GM12878 (cell line): ENCODE results near the gene PLCD1. TPM values are rescaled to one million over a fixed set of nuclear protein-coding genes. Genes with fewer than 3 reads are reported as not detected.
A peak's percentile ranks its signal among the peaks of the same experiment; 100 is the strongest.

ENCODE experiments used
- ATAC-seq: fragments of 200-7000 bp; cut with Tn5 transposase; 3 replicates; pipeline ENCODE4 v1.9.1; 2020; ENCODE audit warnings: mild to moderate bottlenecking, moderate library complexity
- BruUV-seq: library from RNA; stranded (reverse); fragments of 400-500 nt; replicated peaks from 2 replicates; lab custom pipeline; 2021; lab: Mats Ljungman, UMichigan
- CTCF ChIA-PET: fragments of 300-600 bp; sonication (Branson Sonifier 250); formaldehyde crosslinking; extraction: SDS; loops from one replicate; lab custom pipeline; 2021; ENCODE audit warnings: inconsistent platforms; lab: Yijun Ruan, JAX
- POLR2A ChIA-PET: fragments of 350-600 bp; formaldehyde crosslinking; extraction: SDS; loops from one replicate; lab custom pipeline; 2021; ENCODE audit warnings: inconsistent platforms; lab: Charles Lee
- RAD21 ChIA-PET: fragments of 300-600 bp; sonication (Branson Sonifier 250); formaldehyde crosslinking; loops from one replicate; lab custom pipeline; 2023; ENCODE audit warnings: antibody characterized with exemption; ENCODE audit not compliant: unreplicated experiment; lab: Charles Lee
- SMC1A ChIA-PET: fragments of 300-600 bp; sonication (Branson Sonifier 250); formaldehyde crosslinking; loops from one replicate; lab custom pipeline; 2023; ENCODE audit not compliant: unreplicated experiment, uncharacterized antibody; lab: Charles Lee
- DNase-seq: peaks from one replicate; pipeline ENCODE4 v3.0.0-alpha.2; 2011; ENCODE audit warnings: low read depth, low spot score
- FAIRE-seq: peaks from 3 replicates; lab custom pipeline; 2011; peaks lifted over from hg19 to GRCh38; lab: Jason Lieb, UNC
- H2AFZ ChIP-seq: 2 replicates; pipeline ENCODE4 v1.6.0; 2011; ENCODE audit warnings: low read depth, low read length, control low read depth; ENCODE audit not compliant: control insufficient read depth
- H3K27ac ChIP-seq: 2 replicates; pipeline ENCODE4 v1.5.1; 2011; ENCODE audit warnings: control low read depth; ENCODE audit not compliant: control insufficient read depth, insufficient read depth
- H3K27me3 ChIP-seq, 2 experiments: replicated peaks in 1 of 2; 2 replicates each; pipeline versions ENCODE4 v1.6.0 to v1.6.1; 2011; ENCODE audit warnings: low read length in 1 of 2; ENCODE audit not compliant: control insufficient read depth in 2 of 2, insufficient read depth in 2 of 2
- H3K36me3 ChIP-seq, 2 experiments: 2 replicates each; pipeline ENCODE4 v1.5.1; 2011; ENCODE audit warnings: low read length in 1 of 2; ENCODE audit not compliant: control insufficient read depth in 2 of 2, insufficient read depth in 2 of 2
- H3K4me1 ChIP-seq: 2 replicates; pipeline ENCODE4 v1.6.1; 2011; ENCODE audit warnings: mild to moderate bottlenecking, low read length, moderate library complexity, mixed read lengths; ENCODE audit not compliant: control insufficient read depth, insufficient read depth
- H3K4me2 ChIP-seq: 2 replicates; pipeline ENCODE4 v1.6.0; 2011; ENCODE audit warnings: control low read depth; ENCODE audit not compliant: control insufficient read depth, insufficient read depth
- H3K4me3 ChIP-seq: fragments of 200-600 bp; sonication (generic); 2 replicates; pipeline ENCODE4 v1.5.1; 2016
- H3K79me2 ChIP-seq: 2 replicates; pipeline ENCODE4 v1.6.0; 2011; ENCODE audit warnings: low read length; ENCODE audit not compliant: control insufficient read depth, insufficient read depth
- H3K9ac ChIP-seq: 2 replicates; pipeline ENCODE4 v1.8.0; 2011; ENCODE audit warnings: low read length, control low read depth, mixed read lengths; ENCODE audit not compliant: control insufficient read depth, insufficient read depth
- H3K9me3 ChIP-seq: replicated peaks from 3 replicates; pipeline ENCODE4 v1.5.1; 2011; ENCODE audit warnings: mild to moderate bottlenecking, low read length; ENCODE audit not compliant: control insufficient read depth, insufficient read depth
- H4K20me1 ChIP-seq: 2 replicates; pipeline ENCODE4 v1.6.0; 2011; ENCODE audit not compliant: control insufficient read depth, insufficient read depth
- CREB1 ChIP-seq: IDR thresholded peaks from 2 replicates; pipeline ENCODE4 v1.6.1; 2012; ENCODE audit warnings: low read depth, mild to moderate bottlenecking, inconsistent platforms
- EZH2 ChIP-seq: IDR thresholded peaks from 2 replicates; pipeline ENCODE4 v1.6.1; 2012; ENCODE audit warnings: low read depth, mild to moderate bottlenecking, control low read depth, inconsistent platforms, low read length, borderline replicate concordance; ENCODE audit not compliant: control insufficient read depth
- HDAC2 ChIP-seq: fragments of 200-600 bp; sonication (generic); IDR thresholded peaks from 2 replicates; pipeline ENCODE4 v1.6.1; 2017
- KLF5 ChIP-seq: fragments of 450-650 bp; IDR thresholded peaks from 2 replicates; pipeline ENCODE4 v1.6.1; 2014; ENCODE audit warnings: mild to moderate bottlenecking; ENCODE audit not compliant: partially characterized antibody
- SMAD1 ChIP-seq: fragments of 450-650 bp; IDR thresholded peaks from 2 replicates; pipeline ENCODE4 v1.6.1; 2018; ENCODE audit warnings: mild to moderate bottlenecking, low read depth; ENCODE audit not compliant: partially characterized antibody
- TARDBP ChIP-seq: IDR thresholded peaks from 2 replicates; pipeline ENCODE4 v1.6.1; 2016; ENCODE audit warnings: borderline replicate concordance
- WGBS: methylation state at CpG from one replicate; pipeline ENCODE4 v1.1.6; 2016; ENCODE audit warnings: low lambda C conversion rate; ENCODE audit not compliant: insufficient replicate concordance, insufficient coverage; ENCODE audit errors: missing lambda C conversion rate; 5-methylcytosine and 5-hydroxymethylcytosine counted together
- in situ Hi-C: fragments of 300-500 bp; cut with MboI; formaldehyde crosslinking; loops from 9 replicates; pipeline ENCODE4 v1.14.3; 2018; ENCODE audit warnings: mixed read lengths
- intact Hi-C: fragments of 100-400 bp; cut with micrococcal nuclease; formaldehyde crosslinking; loops from one replicate; pipeline ENCODE4 v1.14.2; 2022; ENCODE audit not compliant: unreplicated experiment
- polyA plus RNA-seq, 11 experiments: library from polyadenylated mRNA; depleted of rRNA in 4 of 11; unstranded in 6 of 11; stranded (reverse) in 5 of 11; fragments of >200 nt; fragmentation: Nextera tagmentation in 4 of 11; fragmentation: Illumina TruSeq in 1 of 11; extraction: Ambion mirVana in 4 of 11; extraction: Trizol in 1 of 11; gene quantifications; 1 replicate in 1 of 11; 2 replicates in 10 of 11; pipeline versions ENCODE4 v1.2.1 to v1.2.3, GENCODE V29; 2011 to 2016; ENCODE audit warnings: inconsistent platforms in 2 of 11, missing spikeins in 2 of 11, low read depth in 1 of 11
- total RNA-seq, 4 experiments: library from RNA; depleted of rRNA in 3 of 4; stranded (reverse); fragments of >200 nt in 3 of 4; fragmentation: Illumina TruSeq in 1 of 4; extraction: Trizol in 1 of 4; gene quantifications; 2 replicates each; pipeline versions ENCODE4 v1.2.1 to v1.2.3, GENCODE V29; 2013 to 2021
- TF ChIP-seq, protein P1 (sequence below): IDR thresholded peaks from 2 replicates; pipeline ENCODE4 v1.6.1; 2012; ENCODE audit warnings: low read depth, low read length, improper control_type of control experiment
- TF ChIP-seq, protein P2 (sequence below): fragments of 450-650 bp; IDR thresholded peaks from 2 replicates; pipeline ENCODE4 v1.6.1; 2017; ENCODE audit warnings: mild to moderate bottlenecking, low read depth, inconsistent platforms; ENCODE audit not compliant: poor library complexity, severe bottlenecking

Gene PLCD1
- total and polyA plus RNA-seq, 10 of the 15 experiments (the other 5 are each of a cell fraction or from before 2014, with no cell fraction given) = 0.20 to 3.9 (median 1.2) TPM; not detected in 1

DNA sequence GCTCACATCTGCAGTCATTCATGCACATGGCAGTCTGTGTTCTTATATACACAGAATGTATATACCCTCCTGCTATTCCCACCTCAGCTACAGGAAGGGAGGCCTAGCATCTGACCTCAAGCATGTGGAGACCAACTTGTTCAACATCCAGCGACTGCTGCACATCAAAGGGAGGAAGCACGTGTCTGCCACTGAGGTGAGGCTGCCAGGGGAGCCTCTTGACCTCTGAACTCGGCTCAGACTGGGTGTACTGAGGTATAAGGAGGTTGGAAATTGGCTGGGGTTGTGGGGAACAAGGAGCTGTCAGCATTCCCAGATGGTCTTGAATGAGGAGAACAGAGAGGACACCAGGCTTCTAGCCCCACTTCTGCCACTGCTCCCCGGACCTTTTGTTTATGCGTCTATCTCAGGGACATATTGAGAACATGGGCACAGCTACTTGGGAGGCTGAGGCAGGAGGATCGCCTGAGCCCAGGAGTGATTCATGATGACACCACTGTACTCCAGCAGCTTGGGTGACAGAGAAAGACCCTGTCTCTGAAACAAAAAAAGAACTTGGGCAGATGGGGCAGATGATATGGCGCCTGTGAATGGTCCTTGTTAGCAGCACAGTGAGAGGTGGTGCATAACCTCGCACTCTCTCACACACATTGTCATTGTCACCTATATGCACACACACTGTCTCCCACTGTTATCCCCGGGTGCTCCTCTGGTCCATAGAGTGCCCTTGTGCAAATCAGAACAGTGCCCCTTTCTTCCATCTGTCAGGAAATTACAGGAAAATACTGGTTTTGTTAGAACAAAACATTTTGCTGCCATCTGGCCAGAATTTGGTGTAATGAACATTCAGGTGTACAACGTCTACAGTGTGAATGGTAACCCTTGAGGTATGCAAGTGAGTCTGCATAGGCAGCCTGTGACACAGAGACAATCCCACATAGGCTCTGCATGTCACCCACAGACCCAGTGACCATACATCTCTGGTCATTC, 33.5 kb downstream of the PLCD1 start (continued):
- TF ChIP-seq, protein P1, sequence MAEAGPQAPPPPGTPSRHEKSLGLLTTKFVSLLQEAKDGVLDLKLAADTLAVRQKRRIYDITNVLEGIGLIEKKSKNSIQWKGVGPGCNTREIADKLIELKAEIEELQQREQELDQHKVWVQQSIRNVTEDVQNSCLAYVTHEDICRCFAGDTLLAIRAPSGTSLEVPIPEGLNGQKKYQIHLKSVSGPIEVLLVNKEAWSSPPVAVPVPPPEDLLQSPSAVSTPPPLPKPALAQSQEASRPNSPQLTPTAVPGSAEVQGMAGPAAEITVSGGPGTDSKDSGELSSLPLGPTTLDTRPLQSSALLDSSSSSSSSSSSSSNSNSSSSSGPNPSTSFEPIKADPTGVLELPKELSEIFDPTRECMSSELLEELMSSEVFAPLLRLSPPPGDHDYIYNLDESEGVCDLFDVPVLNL = no peak
- TF ChIP-seq, protein P2, sequence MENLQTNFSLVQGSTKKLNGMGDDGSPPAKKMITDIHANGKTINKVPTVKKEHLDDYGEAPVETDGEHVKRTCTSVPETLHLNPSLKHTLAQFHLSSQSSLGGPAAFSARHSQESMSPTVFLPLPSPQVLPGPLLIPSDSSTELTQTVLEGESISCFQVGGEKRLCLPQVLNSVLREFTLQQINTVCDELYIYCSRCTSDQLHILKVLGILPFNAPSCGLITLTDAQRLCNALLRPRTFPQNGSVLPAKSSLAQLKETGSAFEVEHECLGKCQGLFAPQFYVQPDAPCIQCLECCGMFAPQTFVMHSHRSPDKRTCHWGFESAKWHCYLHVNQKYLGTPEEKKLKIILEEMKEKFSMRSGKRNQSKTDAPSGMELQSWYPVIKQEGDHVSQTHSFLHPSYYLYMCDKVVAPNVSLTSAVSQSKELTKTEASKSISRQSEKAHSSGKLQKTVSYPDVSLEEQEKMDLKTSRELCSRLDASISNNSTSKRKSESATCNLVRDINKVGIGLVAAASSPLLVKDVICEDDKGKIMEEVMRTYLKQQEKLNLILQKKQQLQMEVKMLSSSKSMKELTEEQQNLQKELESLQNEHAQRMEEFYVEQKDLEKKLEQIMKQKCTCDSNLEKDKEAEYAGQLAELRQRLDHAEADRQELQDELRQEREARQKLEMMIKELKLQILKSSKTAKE = no peak
- TF ChIP-seq EZH2 (no peak), SMAD1 (no peak), CREB1 (no peak)
- TF ChIP-seq, all 136 proteins: peak for 0

DNA sequence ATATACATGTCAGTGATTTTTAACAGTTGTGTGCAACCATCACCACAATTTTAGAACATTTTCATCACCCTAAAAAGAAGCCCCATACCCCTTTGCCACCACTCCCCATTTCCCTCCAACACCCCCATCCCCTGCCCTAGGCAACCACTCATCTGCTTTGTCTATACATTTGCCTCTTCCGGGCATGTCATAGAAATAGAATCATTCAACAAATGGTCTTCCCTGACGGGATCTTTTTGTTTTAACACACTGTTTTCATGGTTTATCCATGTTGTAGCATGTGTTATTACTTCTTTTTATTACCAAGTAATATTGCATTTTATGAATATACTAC, 34.8 kb downstream of the PLCD1 start:
- H3K4me1 ChIP-seq = peaks cover 17% of the 10 kb centered on the region
- in situ Hi-C loops (no loop called here), intact Hi-C loops (no loop called here)
- POLR2A ChIA-PET = interaction anchor here (0.6 kb wide), 1 partner anchor 18 kb away, joined by 4 read pairs; no protein-coding TSS in a partner anchor
- no peak for TF ChIP-seq TARDBP
- TF ChIP-seq HDAC2 = 0 out of 2 replicates have a peak, but pooled peaks have one; percentile 62
- no peak for TF ChIP-seq KLF5
- CTCF ChIA-PET = interaction anchor here (1.0 to 1.6 kb wide), 2 partner anchors 22 to 486 kb away, joined by 3 to 4 read pairs; no protein-coding TSS in a partner anchor
- DNase-seq (no peak), ATAC-seq (peak; percentile 1; the same call in 1 of the 3 replicates), FAIRE-seq (peak; percentile 31)
- no peaks in the 10 kb centered on the region for H3K27me3 ChIP-seq
- no peaks in the 10 kb centered on the region; a peak in 1 of 4 replicates for H3K36me3 ChIP-seq
- RAD21 ChIA-PET = no interaction called here
- H2AFZ ChIP-seq = peak overlapping the region; percentile 84
- H3K9me3 ChIP-seq = no peaks in the 10 kb centered on the region
- H3K4me3 ChIP-seq = peak overlapping the region; percentile 65
- SMC1A ChIA-PET = interaction anchor here (1.0 kb wide), 1 partner anchor 20 kb away, joined by 3 read pairs; no protein-coding TSS in a partner anchor
- H3K4me2 ChIP-seq = peak overlapping the region; percentile 73
- no peaks in the 10 kb centered on the region for H4K20me1 ChIP-seq
- peak overlapping the region; percentile 75 for H3K9ac ChIP-seq
- no peaks in the 10 kb centered on the region; the same call in 1 of the 2 replicates for H3K79me2 ChIP-seq
- WGBS = 3% methylated on average over 2 of the region's 2 CpGs
- BruUV-seq = no TSS peak
- H3K27ac ChIP-seq = peak overlapping the region; percentile 66
